Smooth muscle cell (in vitro differentiated cells): ENCODE results near the gene C13orf46. TPM values are rescaled to one million over a fixed set of nuclear protein-coding genes. Genes with fewer than 3 reads are reported as not detected.

Experiments
- DNase-seq: peaks from one replicate; lab custom pipeline; 2025; ENCODE audit not compliant: unreplicated experiment; lab: John Stamatoyannopoulos, UW
- H2AFZ ChIP-seq: fragments of 200-600 bp; sonication (generic); 2 replicates; pipeline ENCODE4 v1.6.0; 2016; ENCODE audit warnings: antibody characterized with exemption, low read depth, mild to moderate bottlenecking
- H3F3A ChIP-seq: fragments of 200-600 bp; sonication (generic); 2 replicates; pipeline ENCODE4 v1.6.0; 2017; ENCODE audit warnings: antibody characterized with exemption, low read depth
- H3K27ac ChIP-seq: fragments of 200-600 bp; sonication (generic); 2 replicates; pipeline ENCODE4 v1.5.1; 2016; ENCODE audit warnings: low read depth, mild to moderate bottlenecking
- H3K27me3 ChIP-seq: fragments of 200-600 bp; sonication (generic); 2 replicates; pipeline ENCODE4 v1.6.1; 2016; ENCODE audit warnings: low read depth, mild to moderate bottlenecking
- H3K36me3 ChIP-seq: fragments of 200-600 bp; sonication (generic); 2 replicates; pipeline ENCODE4 v1.5.1; 2016; ENCODE audit warnings: low read depth
- H3K4me1 ChIP-seq: fragments of 200-600 bp; sonication (generic); 2 replicates; pipeline ENCODE4 v1.5.1; 2016; ENCODE audit warnings: low read depth
- H3K4me2 ChIP-seq: fragments of 200-600 bp; sonication (generic); 2 replicates; pipeline ENCODE4 v1.6.0; 2016; ENCODE audit warnings: mild to moderate bottlenecking
- H3K4me3 ChIP-seq: fragments of 200-600 bp; sonication (generic); 2 replicates; pipeline ENCODE4 v1.5.1; 2016; ENCODE audit warnings: mild to moderate bottlenecking
- H3K79me2 ChIP-seq: fragments of 200-600 bp; sonication (generic); 2 replicates; pipeline ENCODE4 v1.6.0; 2016; ENCODE audit warnings: low read depth, mild to moderate bottlenecking
- H3K9ac ChIP-seq: fragments of 200-600 bp; sonication (generic); 2 replicates; pipeline ENCODE4 v1.6.0; 2016; ENCODE audit warnings: low read depth
- H3K9me3 ChIP-seq: fragments of 200-600 bp; sonication (generic); replicated peaks from 2 replicates; pipeline ENCODE4 v1.5.1; 2016; ENCODE audit warnings: low read depth
- H4K20me1 ChIP-seq: fragments of 200-600 bp; sonication (generic); 2 replicates; pipeline ENCODE4 v1.6.0; 2016; ENCODE audit warnings: low read depth
- WGBS: methylation state at CpG from one replicate; pipeline ENCODE4 v1.1.7; 2016; ENCODE audit warnings: low lambda C conversion rate; 5-methylcytosine and 5-hydroxymethylcytosine counted together
- polyA plus RNA-seq: library from polyadenylated mRNA; unstranded; fragments of >200 nt; fragmentation: Nextera tagmentation; extraction: Ambion mirVana; gene quantifications from 2 replicates; pipeline ENCODE4 v1.2.1, GENCODE V29; 2016
- total RNA-seq: library from RNA; depleted of rRNA; stranded (reverse); fragments of >200 nt; gene quantifications from 2 replicates; pipeline ENCODE4 v1.2.3, GENCODE V29; 2014
- TF ChIP-seq, protein P1 (sequence below): fragments of 200-600 bp; sonication (generic); IDR thresholded peaks from 2 replicates; pipeline ENCODE4 v1.5.1; 2017; ENCODE audit warnings: borderline replicate concordance, mild to moderate bottlenecking, antibody characterized with exemption; ENCODE audit not compliant: insufficient read depth, poor library complexity, severe bottlenecking

The C13orf46 gene
- total and polyA plus RNA-seq, 2 experiments from 2014 or later = 0.26 to 5.8 TPM

DNA sequence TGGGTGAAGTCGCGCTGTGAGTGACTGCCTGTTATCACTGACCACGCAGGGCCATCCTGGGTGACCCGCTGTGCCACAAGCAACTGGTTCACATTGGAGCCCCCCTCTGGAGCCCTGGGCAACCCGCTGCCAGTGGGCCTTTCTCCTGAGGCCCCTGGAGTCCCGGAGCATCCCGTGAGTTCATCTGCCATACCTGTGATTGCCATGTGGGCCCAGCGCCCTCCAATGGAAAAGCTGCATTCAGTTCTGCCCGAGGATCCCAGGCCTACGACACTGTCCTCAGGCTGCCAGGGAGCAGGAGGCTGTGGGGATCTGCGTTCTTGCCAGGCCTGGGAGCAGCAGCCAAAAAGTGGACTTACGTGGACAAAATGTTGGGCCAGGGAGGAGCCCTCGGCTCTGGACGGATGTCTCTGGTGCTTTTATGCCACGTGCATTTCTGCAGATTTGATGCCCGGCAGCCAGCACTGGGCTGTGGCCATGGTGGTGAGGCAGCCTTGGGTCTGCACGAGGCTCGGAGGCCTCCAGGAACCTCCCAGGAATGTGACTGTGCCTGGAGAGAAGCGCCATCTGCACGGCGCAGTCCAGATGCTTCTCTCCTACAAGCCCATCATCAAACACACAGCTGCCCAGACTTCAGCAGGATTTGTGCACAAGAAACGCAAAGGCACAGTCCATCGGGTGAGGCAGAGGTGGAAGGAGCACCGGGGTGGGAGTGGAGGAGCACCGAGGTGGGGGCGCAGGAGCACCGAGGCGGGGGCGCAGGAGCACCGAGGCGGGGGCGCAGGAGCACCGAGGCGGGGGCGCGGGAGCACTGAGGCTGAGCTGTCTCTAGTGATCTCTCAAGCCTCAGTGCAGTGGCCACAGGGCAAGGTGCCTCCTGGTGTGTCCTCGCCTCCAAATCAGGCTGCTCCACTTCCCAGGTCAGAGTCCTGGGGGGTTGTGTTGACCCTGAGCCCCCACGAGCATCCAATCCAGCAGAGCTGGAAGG, 44.0 kb downstream of the C13orf46 start:
- DNase-seq = no peak
- Histone ChIP-seq H3K27ac (no peak overlapping the region), H3K36me3 (no peaks in the 10 kb centered on the region), H3F3A (no peaks in the 10 kb centered on the region), H3K4me1 (no peaks in the 10 kb centered on the region), H3K79me2 (no peaks in the 10 kb centered on the region), H2AFZ (no peak overlapping the region), H3K9me3 (no peaks in the 10 kb centered on the region), H3K4me3 (no peak overlapping the region), H3K9ac (no peak overlapping the region), H3K27me3 (no peaks in the 10 kb centered on the region), H4K20me1 (no peaks in the 10 kb centered on the region), H3K4me2 (no peak overlapping the region)
- TF ChIP-seq, protein P1, sequence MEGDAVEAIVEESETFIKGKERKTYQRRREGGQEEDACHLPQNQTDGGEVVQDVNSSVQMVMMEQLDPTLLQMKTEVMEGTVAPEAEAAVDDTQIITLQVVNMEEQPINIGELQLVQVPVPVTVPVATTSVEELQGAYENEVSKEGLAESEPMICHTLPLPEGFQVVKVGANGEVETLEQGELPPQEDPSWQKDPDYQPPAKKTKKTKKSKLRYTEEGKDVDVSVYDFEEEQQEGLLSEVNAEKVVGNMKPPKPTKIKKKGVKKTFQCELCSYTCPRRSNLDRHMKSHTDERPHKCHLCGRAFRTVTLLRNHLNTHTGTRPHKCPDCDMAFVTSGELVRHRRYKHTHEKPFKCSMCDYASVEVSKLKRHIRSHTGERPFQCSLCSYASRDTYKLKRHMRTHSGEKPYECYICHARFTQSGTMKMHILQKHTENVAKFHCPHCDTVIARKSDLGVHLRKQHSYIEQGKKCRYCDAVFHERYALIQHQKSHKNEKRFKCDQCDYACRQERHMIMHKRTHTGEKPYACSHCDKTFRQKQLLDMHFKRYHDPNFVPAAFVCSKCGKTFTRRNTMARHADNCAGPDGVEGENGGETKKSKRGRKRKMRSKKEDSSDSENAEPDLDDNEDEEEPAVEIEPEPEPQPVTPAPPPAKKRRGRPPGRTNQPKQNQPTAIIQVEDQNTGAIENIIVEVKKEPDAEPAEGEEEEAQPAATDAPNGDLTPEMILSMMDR = no peak
- WGBS = 90% methylated on average over 27 of the region's 38 CpGs

DNA sequence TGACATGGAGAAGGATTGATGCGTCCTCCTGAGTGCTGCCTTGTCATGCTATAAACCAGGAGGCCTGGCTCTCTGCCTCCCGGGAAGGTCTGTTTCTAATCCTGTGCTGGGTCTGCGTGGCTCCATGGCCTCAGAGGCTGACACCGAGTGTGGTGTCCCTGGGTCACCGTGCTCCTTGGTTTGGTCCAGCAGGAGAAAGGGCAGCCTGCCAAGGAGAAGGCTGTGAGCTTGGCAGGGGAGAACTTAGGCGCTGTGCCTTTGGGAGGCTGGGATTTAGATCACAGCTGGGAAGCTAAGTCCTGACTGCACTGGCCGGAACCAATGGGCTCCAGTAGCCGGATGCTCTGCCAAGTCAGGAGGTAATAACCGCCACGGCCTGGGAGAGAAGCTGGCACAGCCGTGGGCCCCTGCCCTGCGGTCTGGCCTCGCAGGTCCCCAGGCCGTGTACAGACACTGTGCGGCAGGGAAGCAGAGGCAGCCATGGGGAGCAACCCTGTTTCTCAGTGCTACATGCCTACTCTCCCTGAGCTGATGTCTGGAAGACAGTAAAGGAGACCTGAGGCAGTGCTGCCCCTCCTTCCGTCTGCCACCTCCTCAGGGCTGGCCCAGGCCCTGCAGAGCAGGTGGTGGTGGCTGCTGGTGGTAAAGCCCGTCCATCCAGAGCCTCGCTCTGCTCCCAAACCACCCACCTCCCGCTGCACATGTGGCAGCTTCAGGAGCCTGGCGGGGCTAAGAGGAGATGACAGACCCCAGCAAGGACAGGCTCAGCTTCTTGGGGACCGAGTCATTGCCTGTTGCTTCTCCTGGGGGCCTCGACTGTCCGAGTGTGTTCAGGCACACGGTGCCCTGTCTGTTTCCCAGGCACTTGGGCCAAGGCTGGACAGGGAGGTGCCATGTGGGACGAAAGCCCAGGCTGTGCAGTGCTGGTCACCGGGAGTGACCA, 44.9 kb downstream of the C13orf46 start:
- no peaks in the 10 kb centered on the region for H3K36me3 ChIP-seq
- H3K27me3 ChIP-seq = no peaks in the 10 kb centered on the region
- H3K4me1 ChIP-seq = no peaks in the 10 kb centered on the region
- TF ChIP-seq, protein P1 = no peak
- WGBS = 88% methylated on average over 26 of the region's 26 CpGs
- H3K79me2 ChIP-seq = no peaks in the 10 kb centered on the region
- no peaks in the 10 kb centered on the region for H3F3A ChIP-seq
- no peak overlapping the region for H3K9ac ChIP-seq
- H2AFZ ChIP-seq = no peak overlapping the region
- no peak for DNase-seq
- H3K4me3 ChIP-seq = no peak overlapping the region
- no peak overlapping the region for H3K4me2 ChIP-seq
- no peak overlapping the region for H3K27ac ChIP-seq
- no peaks in the 10 kb centered on the region for H4K20me1 ChIP-seq
- H3K9me3 ChIP-seq = no peaks in the 10 kb centered on the region

DNA sequence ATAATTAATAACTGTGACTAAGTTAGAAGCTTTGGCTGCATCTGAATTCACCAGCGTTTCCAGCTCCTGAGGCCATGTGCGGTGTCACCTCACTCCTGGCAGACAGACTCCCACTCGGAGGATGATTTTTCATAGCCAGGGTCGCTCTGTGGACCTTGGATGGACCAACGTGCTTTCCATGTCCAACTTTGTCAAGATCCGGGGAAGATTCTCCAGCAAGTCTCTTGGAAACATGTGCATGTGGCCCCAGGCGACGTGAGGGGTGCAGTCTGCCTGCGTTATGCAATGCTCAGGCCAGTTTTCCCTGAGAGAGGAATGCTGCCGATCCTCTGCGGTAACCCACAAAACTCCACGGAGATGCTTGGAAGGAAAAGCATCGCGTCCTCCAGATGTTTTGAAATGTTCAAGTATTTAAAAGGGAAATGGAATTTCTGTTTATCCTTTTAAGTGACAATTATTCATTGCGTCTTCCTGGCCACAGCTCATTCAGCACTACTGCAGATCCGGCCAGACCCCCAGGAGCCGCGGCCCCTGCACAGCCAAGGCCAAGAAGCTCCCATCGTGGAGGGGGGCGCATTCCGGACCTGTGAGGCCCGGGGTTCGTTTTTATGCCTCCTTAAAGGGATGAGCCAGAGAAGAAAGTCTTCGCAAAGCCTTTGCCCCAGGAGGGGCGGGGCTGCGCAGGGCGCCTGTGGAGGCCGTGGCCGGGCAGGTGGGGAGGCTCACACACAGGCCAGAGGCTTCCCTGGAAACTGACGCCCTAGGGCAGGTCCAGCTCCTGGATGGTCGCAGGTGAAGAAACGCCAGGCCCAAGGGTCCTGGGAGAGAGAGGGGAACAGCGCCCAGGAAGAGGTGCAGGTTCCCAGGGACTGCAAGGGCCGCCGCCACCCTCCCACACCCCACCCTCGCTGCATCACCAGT, 46.0 kb downstream of the C13orf46 start:
- no peak for DNase-seq
- Histone ChIP-seq H3K36me3 (no peaks in the 10 kb centered on the region), H3K9me3 (no peaks in the 10 kb centered on the region), H3K27me3 (no peaks in the 10 kb centered on the region), H3K4me1 (no peaks in the 10 kb centered on the region), H3K4me3 (no peak overlapping the region), H3K79me2 (no peaks in the 10 kb centered on the region), H3K27ac (no peak overlapping the region), H2AFZ (no peak overlapping the region), H3F3A (no peaks in the 10 kb centered on the region), H3K9ac (no peak overlapping the region), H3K4me2 (no peak overlapping the region), H4K20me1 (no peaks in the 10 kb centered on the region)
- WGBS = 87% methylated on average over 36 of the region's 36 CpGs
- TF ChIP-seq, protein P1 = no peak
